OCI-LY1 (cell line): Measurements from ENCODE around the gene SYT6.

ENCODE experiments used
- CTCF ChIP-seq: fragments of 200-600 bp; sonication (generic), shearing (Covaris generic); IDR thresholded peaks from 2 replicates; pipeline ENCODE4 v1.5.1; 2017; ENCODE audit warnings: mild to moderate bottlenecking, antibody characterized with exemption, low read length, moderate library complexity, mixed read lengths
- EZH2 ChIP-seq: fragments of 200-600 bp; sonication (generic), shearing (Covaris generic); IDR thresholded peaks from 2 replicates; pipeline ENCODE4 v1.8.0; 2017; ENCODE audit warnings: borderline replicate concordance, mixed run types, mild to moderate bottlenecking, antibody characterized with exemption, low read length, moderate library complexity, mixed read lengths

- TF ChIP-seq CTCF (no peak), EZH2 (no peak)
Measured at GRCh38 chr1:114072246-114072645, 81.4 kb downstream of the SYT6 start.
